Heart left ventricle (tissue), 13 donors: ENCODE results near the gene FMC1.

ENCODE experiments used
- POLR2A ChIP-seq, 2 donors: fragments of 450-650 bp; IDR thresholded peaks; one replicate each; pipeline ENCODE4 v1.6.1; 2017; ENCODE audit warnings: antibody characterized with exemption in 2 of 2, mild to moderate bottlenecking in 2 of 2, moderate library complexity in 2 of 2
- TF ChIP-seq, protein P1 (sequence below), 12 donors: fragments of 200-600 bp; sonication (generic) in 4 of 12; IDR thresholded peaks; one replicate each; pipeline versions ENCODE4 v1.5.0 to v1.8.0; 2018 to 2022; ENCODE audit warnings: antibody characterized with exemption in 12 of 12, mild to moderate bottlenecking in 5 of 12
- donor health status: ischemic (EF 13 %, LVEDD 7.1; RV severe dilation, severe dysfunction).
- donor health status: DM: no; HTN: yes; CAD: no.
- donor health status: DM: no; HTN: no; CAD: no.
- donor health status: ischemic (EF 25% LVEDD 6.9; RV normal size, moderate dysfunction).
- donor health status: ischemic (EF 25% LVEDD 5.7; RV mildly dilated, moderate dysfunction).
- donor health status: ischemic (EF 35%, LVEDD 5.7; RV mildly dilated, moderate dysfunction).
- donor health status: nonischemic (EF 11% LVEDD 7.7; RV severe dilation, severe dysfunction).
- donor health status: DM: yes; HTN: yes; CAD: no.
- donor health status: PGD.
- donor health status: ischemic (EF 29% LVEDD 5.4; RV normal size, mild dysfunction).
- donor health status: nonischemic (EF 23%, LVEDD 6.1; RV moderate dilation, normal function).

DNA sequence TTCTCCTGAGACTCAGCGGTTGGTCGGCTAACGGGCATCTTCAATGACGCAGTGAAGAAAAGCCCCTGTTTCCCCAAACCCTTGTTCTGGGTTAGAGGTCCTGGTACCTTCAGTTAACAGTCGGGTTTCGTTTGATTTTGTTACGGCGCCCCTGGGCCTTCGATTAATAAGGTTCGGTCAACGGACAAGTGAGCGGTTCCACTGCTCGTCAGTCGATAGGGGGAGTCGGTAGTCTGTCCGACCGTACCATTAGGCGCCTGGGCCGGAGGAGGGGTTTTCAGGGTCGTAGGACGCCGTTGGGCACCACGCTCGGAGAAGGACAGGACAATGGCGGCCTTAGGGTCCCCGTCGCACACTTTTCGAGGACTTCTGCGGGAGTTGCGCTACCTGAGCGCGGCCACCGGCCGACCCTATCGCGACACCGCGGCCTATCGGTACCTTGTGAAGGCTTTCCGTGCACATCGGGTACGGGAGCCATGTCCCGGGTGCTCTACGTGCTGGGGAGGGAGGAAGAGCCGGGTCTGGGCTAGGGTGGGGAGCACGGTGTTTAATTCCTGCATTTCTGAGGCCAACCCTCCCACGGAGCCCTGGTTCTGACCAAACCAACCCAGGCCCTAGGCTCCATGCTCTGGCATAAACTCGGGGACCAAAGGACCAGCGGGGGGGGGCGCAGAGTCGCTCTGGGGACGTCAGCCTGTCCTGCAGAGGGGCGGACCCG, at the start of gene FMC1:
- TF ChIP-seq, protein P1, sequence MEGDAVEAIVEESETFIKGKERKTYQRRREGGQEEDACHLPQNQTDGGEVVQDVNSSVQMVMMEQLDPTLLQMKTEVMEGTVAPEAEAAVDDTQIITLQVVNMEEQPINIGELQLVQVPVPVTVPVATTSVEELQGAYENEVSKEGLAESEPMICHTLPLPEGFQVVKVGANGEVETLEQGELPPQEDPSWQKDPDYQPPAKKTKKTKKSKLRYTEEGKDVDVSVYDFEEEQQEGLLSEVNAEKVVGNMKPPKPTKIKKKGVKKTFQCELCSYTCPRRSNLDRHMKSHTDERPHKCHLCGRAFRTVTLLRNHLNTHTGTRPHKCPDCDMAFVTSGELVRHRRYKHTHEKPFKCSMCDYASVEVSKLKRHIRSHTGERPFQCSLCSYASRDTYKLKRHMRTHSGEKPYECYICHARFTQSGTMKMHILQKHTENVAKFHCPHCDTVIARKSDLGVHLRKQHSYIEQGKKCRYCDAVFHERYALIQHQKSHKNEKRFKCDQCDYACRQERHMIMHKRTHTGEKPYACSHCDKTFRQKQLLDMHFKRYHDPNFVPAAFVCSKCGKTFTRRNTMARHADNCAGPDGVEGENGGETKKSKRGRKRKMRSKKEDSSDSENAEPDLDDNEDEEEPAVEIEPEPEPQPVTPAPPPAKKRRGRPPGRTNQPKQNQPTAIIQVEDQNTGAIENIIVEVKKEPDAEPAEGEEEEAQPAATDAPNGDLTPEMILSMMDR (IDR thresholded peaks at IDR 0.05) = peak in 10 of 12 donors; percentile 15 to 66 (median 46)
- no peak for TF ChIP-seq POLR2A (IDR thresholded peaks at IDR 0.05)
